NOMO-1 treated with DMSO at 0.1 percent for 48 hours (cell line): ENCODE results near the gene ACIN1.

Source experiments
- DNase-seq: peaks from one replicate; lab custom pipeline; 2025; ENCODE audit not compliant: unreplicated experiment; lab: John Stamatoyannopoulos, UW

Gene ACIN1

GRCh38 chr14:23058654-23059504 lies 36.1 kb downstream of the ACIN1 start:
- DNase-seq, result no peak

- no peak for DNase-seq
Measured at GRCh38 chr14:23057757-23058653, 36.9 kb downstream of the ACIN1 start.

- DNase-seq, result no peak
Measured at GRCh38 chr14:23056956-23057756, 37.8 kb downstream of the ACIN1 start, which contains the start of gene CDH24. Gene CDH24 (minus strand): TSS chr14:23057520. CDS start chr14:23055733, 1,787 bp downstream.

- no peak for DNase-seq
Measured at GRCh38 chr14:23056145-23056955, 38.6 kb downstream of the ACIN1 start.

GRCh38 chr14:23055621-23056144 lies 39.3 kb downstream of the ACIN1 start:
- DNase-seq, result no peak

- no peak for DNase-seq
Measured at GRCh38 chr14:23055147-23055550, 39.8 kb downstream of the ACIN1 start.

- DNase-seq, result no peak
Measured at GRCh38 chr14:23054000-23054811, 40.7 kb downstream of the ACIN1 start.

- DNase-seq, result no peak
Measured at GRCh38 chr14:23053426-23053825, 41.5 kb downstream of the ACIN1 start.

- DNase-seq, result no peak
Measured at GRCh38 chr14:23052671-23053070, 42.3 kb downstream of the ACIN1 start.

GRCh38 chr14:23052182-23052623 lies 42.7 kb downstream of the ACIN1 start:
- DNase-seq, result no peak

GRCh38 chr14:23051141-23052057 lies 43.5 kb downstream of the ACIN1 start:
- DNase-seq, result no peak

- no peak for DNase-seq
Measured at GRCh38 chr14:23049011-23049410, 45.9 kb downstream of the ACIN1 start.

GRCh38 chr14:23047751-23048693 lies 46.9 kb downstream of the ACIN1 start:
- no peak for DNase-seq

GRCh38 chr14:23047034-23047634 lies 47.8 kb downstream of the ACIN1 start:
- DNase-seq, result no peak

GRCh38 chr14:23045419-23046357 lies 49.2 kb downstream of the ACIN1 start:
- DNase-seq, result no peak
